Measurements from ENCODE around the gene MFAP1.
A peak's percentile ranks its signal among the peaks of the same experiment; 100 is the strongest.
"Not testable (repeated sequence)": the region's sequence is repeated elsewhere in the genome, so short reads cannot be mapped to it uniquely, and the experiment has no call there.

MFAP1 gene

GRCh38 chr15:43824302-43825246 lies at the start of gene MFAP1:
TSS of gene MFAP1 (minus strand) at chr15:43824690. CDS start at chr15:43824569, 121 bp downstream.
- FAIRE-seq, result peak; percentile 100

GRCh38 chr15:43873651-43874050 lies 49.2 kb upstream of the MFAP1 start:
- FAIRE-seq (no peak), DNase-seq (ENCODE audit: insufficient read length, low spot score) (no peak)

More at GRCh38 chr15:43824302-43825246, at the start of gene MFAP1:
- peak; percentile 87 for DNase-seq (ENCODE audit: insufficient read length, low spot score)

GRCh38 chr15:43872416-43873020 lies 48.0 kb upstream of the MFAP1 start:
- FAIRE-seq (no peak), DNase-seq (ENCODE audit: insufficient read length, low spot score) (peak; percentile 22)

GRCh38 chr15:43871835-43872234 lies 47.3 kb upstream of the MFAP1 start:
- no peak for FAIRE-seq
- DNase-seq (ENCODE audit: insufficient read length, low spot score), result no peak

GRCh38 chr15:43868406-43868805 lies 43.9 kb upstream of the MFAP1 start:
- DNase-seq (ENCODE audit: insufficient read length, low spot score) (no peak), FAIRE-seq (no peak)

- DNase-seq (ENCODE audit: insufficient read length, low spot score) (no peak), FAIRE-seq (no peak)
Observed at GRCh38 chr15:43867096-43867495, 42.6 kb upstream of the MFAP1 start.

- not testable (repeated sequence) for DNase-seq (ENCODE audit: insufficient read length, low spot score); FAIRE-seq
Observed at GRCh38 chr15:43866636-43867035, 42.1 kb upstream of the MFAP1 start.

GRCh38 chr15:43859546-43859945 lies 35.1 kb upstream of the MFAP1 start:
- DNase-seq (ENCODE audit: insufficient read length, low spot score) (no peak), FAIRE-seq (no peak)

- DNase-seq (ENCODE audit: insufficient read length, low spot score) (no peak), FAIRE-seq (no peak)
Observed at GRCh38 chr15:43854801-43855200, 30.3 kb upstream of the MFAP1 start.

- FAIRE-seq (no peak), DNase-seq (ENCODE audit: insufficient read length, low spot score) (no peak)
Observed at GRCh38 chr15:43852607-43853006, 28.1 kb upstream of the MFAP1 start.

GRCh38 chr15:43851251-43851650 lies 26.8 kb upstream of the MFAP1 start:
- DNase-seq (ENCODE audit: insufficient read length, low spot score), result no peak
- no peak for FAIRE-seq

- DNase-seq (ENCODE audit: insufficient read length, low spot score) (no peak), FAIRE-seq (no peak)
Observed at GRCh38 chr15:43845421-43845820, 20.9 kb upstream of the MFAP1 start.

GRCh38 chr15:43832485-43832884 lies 8.0 kb upstream of the MFAP1 start:
- not testable (repeated sequence) for DNase-seq (ENCODE audit: insufficient read length, low spot score); FAIRE-seq

- DNase-seq (ENCODE audit: insufficient read length, low spot score); FAIRE-seq: not testable (repeated sequence)
Observed at GRCh38 chr15:43831519-43832052, 7.1 kb upstream of the MFAP1 start.

GRCh38 chr15:43830691-43831275 lies 6.3 kb upstream of the MFAP1 start:
- not testable (repeated sequence) for DNase-seq (ENCODE audit: insufficient read length, low spot score); FAIRE-seq

GRCh38 chr15:43829951-43830540 lies 5.6 kb upstream of the MFAP1 start:
- not testable (repeated sequence) for FAIRE-seq

GRCh38 chr15:43828061-43828657 lies 3.7 kb upstream of the MFAP1 start:
- FAIRE-seq, result peak; percentile 68

More at GRCh38 chr15:43829951-43830540, 5.6 kb upstream of the MFAP1 start:
- not testable (repeated sequence) for DNase-seq (ENCODE audit: insufficient read length, low spot score)

GRCh38 chr15:43826508-43827341 lies 2.2 kb upstream of the MFAP1 start, which contains the start of gene WDR76:
TSS of gene WDR76 (plus strand) at chr15:43827002. CDS start at chr15:43827033, 31 bp downstream.
- FAIRE-seq (peak; percentile 80), DNase-seq (ENCODE audit: insufficient read length, low spot score) (peak; percentile 56)

More at GRCh38 chr15:43828061-43828657, 3.7 kb upstream of the MFAP1 start:
- no peak for DNase-seq (ENCODE audit: insufficient read length, low spot score)

GRCh38 chr15:43826029-43826507 lies 1.6 kb upstream of the MFAP1 start:
- FAIRE-seq (no peak), DNase-seq (ENCODE audit: insufficient read length, low spot score) (no peak)

All from GM19239 (cell line).